ENCODE results near the gene PSTPIP1. TPM values are rescaled to one million over a fixed set of nuclear protein-coding genes. Genes with fewer than 3 reads are reported as not detected.

Gene PSTPIP1
- total RNA-seq, 1 donor, result 55.7 TPM

GRCh38 chr15:76973362-76973743, 21.6 kb upstream of the PSTPIP1 start:
- Histone ChIP-seq H3K9me3 (ENCODE audit: low read depth, low read length) (no peaks in the 10 kb centered on the region), H3K4me1 (ENCODE audit: insufficient read depth, low read length) (peaks cover 18% of the 10 kb centered on the region), H3K27me3 (ENCODE audit: insufficient read depth, low read length) (no peaks in the 10 kb centered on the region), H3K4me3 (ENCODE audit: low read length) (no peak overlapping the region)

- no peak overlapping the region for H3K4me3 ChIP-seq (ENCODE audit: low read length)
- no peaks in the 10 kb centered on the region for H3K27me3 ChIP-seq (ENCODE audit: insufficient read depth, low read length)
- peaks cover 18% of the 10 kb centered on the region for H3K4me1 ChIP-seq (ENCODE audit: insufficient read depth, low read length)
- no peaks in the 10 kb centered on the region for H3K9me3 ChIP-seq (ENCODE audit: low read depth, low read length)
These were observed 21.0 kb upstream of the PSTPIP1 start for GRCh38 chr15:76973906-76974305.

- Histone ChIP-seq H3K4me1 (ENCODE audit: insufficient read depth, low read length) (peaks cover 18% of the 10 kb centered on the region), H3K9me3 (ENCODE audit: low read depth, low read length) (no peaks in the 10 kb centered on the region), H3K27me3 (ENCODE audit: insufficient read depth, low read length) (no peaks in the 10 kb centered on the region), H3K4me3 (ENCODE audit: low read length) (no peak overlapping the region)
These were observed 20.4 kb upstream of the PSTPIP1 start for GRCh38 chr15:76974456-76975036.

- Histone ChIP-seq H3K4me1 (ENCODE audit: insufficient read depth, low read length) (peaks cover 18% of the 10 kb centered on the region), H3K27me3 (ENCODE audit: insufficient read depth, low read length) (no peaks in the 10 kb centered on the region), H3K4me3 (ENCODE audit: low read length) (no peak overlapping the region), H3K9me3 (ENCODE audit: low read depth, low read length) (no peaks in the 10 kb centered on the region)
These were observed 18.8 kb upstream of the PSTPIP1 start for GRCh38 chr15:76976141-76976540.

GRCh38 chr15:76976572-76977270, 18.2 kb upstream of the PSTPIP1 start:
- no peaks in the 10 kb centered on the region for H3K9me3 ChIP-seq (ENCODE audit: low read depth, low read length)
- H3K27me3 ChIP-seq (ENCODE audit: insufficient read depth, low read length), result no peaks in the 10 kb centered on the region
- H3K4me1 ChIP-seq (ENCODE audit: insufficient read depth, low read length), result peaks cover 20% of the 10 kb centered on the region
- no peak overlapping the region for H3K4me3 ChIP-seq (ENCODE audit: low read length)

GRCh38 chr15:76978522-76979330, 16.2 kb upstream of the PSTPIP1 start:
- no peaks in the 10 kb centered on the region for H3K9me3 ChIP-seq (ENCODE audit: low read depth, low read length)
- H3K4me3 ChIP-seq (ENCODE audit: low read length), result no peak overlapping the region
- H3K4me1 ChIP-seq (ENCODE audit: insufficient read depth, low read length), result peaks cover 35% of the 10 kb centered on the region
- no peaks in the 10 kb centered on the region for H3K27me3 ChIP-seq (ENCODE audit: insufficient read depth, low read length)

GRCh38 chr15:76979331-76979925, 15.5 kb upstream of the PSTPIP1 start:
- Histone ChIP-seq H3K27me3 (ENCODE audit: insufficient read depth, low read length) (no peaks in the 10 kb centered on the region), H3K4me1 (ENCODE audit: insufficient read depth, low read length) (peaks cover 42% of the 10 kb centered on the region), H3K9me3 (ENCODE audit: low read depth, low read length) (no peaks in the 10 kb centered on the region), H3K4me3 (ENCODE audit: low read length) (no peak overlapping the region)

- no peaks in the 10 kb centered on the region for H3K27me3 ChIP-seq (ENCODE audit: insufficient read depth, low read length)
- no peaks in the 10 kb centered on the region for H3K9me3 ChIP-seq (ENCODE audit: low read depth, low read length)
- H3K4me1 ChIP-seq (ENCODE audit: insufficient read depth, low read length), result peaks cover 48% of the 10 kb centered on the region
- no peak overlapping the region for H3K4me3 ChIP-seq (ENCODE audit: low read length)
These were observed 14.9 kb upstream of the PSTPIP1 start for GRCh38 chr15:76979996-76980520.

- Histone ChIP-seq H3K4me3 (ENCODE audit: low read length) (no peak overlapping the region), H3K27me3 (ENCODE audit: insufficient read depth, low read length) (no peaks in the 10 kb centered on the region), H3K9me3 (ENCODE audit: low read depth, low read length) (no peaks in the 10 kb centered on the region), H3K4me1 (ENCODE audit: insufficient read depth, low read length) (peaks cover 55% of the 10 kb centered on the region)
These were observed 12.6 kb upstream of the PSTPIP1 start for GRCh38 chr15:76982356-76982755.

GRCh38 chr15:76982756-76983155, 12.2 kb upstream of the PSTPIP1 start:
- Histone ChIP-seq H3K9me3 (ENCODE audit: low read depth, low read length) (no peaks in the 10 kb centered on the region), H3K27me3 (ENCODE audit: insufficient read depth, low read length) (no peaks in the 10 kb centered on the region), H3K4me3 (ENCODE audit: low read length) (no peak overlapping the region), H3K4me1 (ENCODE audit: insufficient read depth, low read length) (peaks cover 59% of the 10 kb centered on the region)

GRCh38 chr15:76983590-76984375, 11.1 kb upstream of the PSTPIP1 start:
- Histone ChIP-seq H3K27me3 (ENCODE audit: insufficient read depth, low read length) (no peaks in the 10 kb centered on the region), H3K4me3 (ENCODE audit: low read length) (no peak overlapping the region), H3K9me3 (ENCODE audit: low read depth, low read length) (no peaks in the 10 kb centered on the region), H3K4me1 (ENCODE audit: insufficient read depth, low read length) (peaks cover 69% of the 10 kb centered on the region)

- Histone ChIP-seq H3K4me1 (ENCODE audit: insufficient read depth, low read length) (peaks cover 96% of the 10 kb centered on the region), H3K27me3 (ENCODE audit: insufficient read depth, low read length) (no peaks in the 10 kb centered on the region), H3K9me3 (ENCODE audit: low read depth, low read length) (no peaks in the 10 kb centered on the region), H3K4me3 (ENCODE audit: low read length) (no peak overlapping the region)
These were observed 8.2 kb upstream of the PSTPIP1 start for GRCh38 chr15:76986743-76987142.

- no peaks in the 10 kb centered on the region for H3K9me3 ChIP-seq (ENCODE audit: low read depth, low read length)
- H3K27me3 ChIP-seq (ENCODE audit: insufficient read depth, low read length), result no peaks in the 10 kb centered on the region
- H3K4me1 ChIP-seq (ENCODE audit: insufficient read depth, low read length), result peaks cover 96% of the 10 kb centered on the region
- H3K4me3 ChIP-seq (ENCODE audit: low read length), result no peak overlapping the region
These were observed 7.7 kb upstream of the PSTPIP1 start for GRCh38 chr15:76987276-76987675.

Data from mononuclear cell (primary cell).